GM12801 (cell line): ENCODE measurements around the gene NMB.

Experiments
- TF ChIP-seq, protein P1 (sequence below): IDR thresholded peaks from one replicate; pipeline ENCODE4 v1.5.1; 2011; ENCODE audit warnings: control low read depth; ENCODE audit not compliant: insufficient read length; ENCODE audit errors: extremely low read depth

The NMB gene

DNA sequence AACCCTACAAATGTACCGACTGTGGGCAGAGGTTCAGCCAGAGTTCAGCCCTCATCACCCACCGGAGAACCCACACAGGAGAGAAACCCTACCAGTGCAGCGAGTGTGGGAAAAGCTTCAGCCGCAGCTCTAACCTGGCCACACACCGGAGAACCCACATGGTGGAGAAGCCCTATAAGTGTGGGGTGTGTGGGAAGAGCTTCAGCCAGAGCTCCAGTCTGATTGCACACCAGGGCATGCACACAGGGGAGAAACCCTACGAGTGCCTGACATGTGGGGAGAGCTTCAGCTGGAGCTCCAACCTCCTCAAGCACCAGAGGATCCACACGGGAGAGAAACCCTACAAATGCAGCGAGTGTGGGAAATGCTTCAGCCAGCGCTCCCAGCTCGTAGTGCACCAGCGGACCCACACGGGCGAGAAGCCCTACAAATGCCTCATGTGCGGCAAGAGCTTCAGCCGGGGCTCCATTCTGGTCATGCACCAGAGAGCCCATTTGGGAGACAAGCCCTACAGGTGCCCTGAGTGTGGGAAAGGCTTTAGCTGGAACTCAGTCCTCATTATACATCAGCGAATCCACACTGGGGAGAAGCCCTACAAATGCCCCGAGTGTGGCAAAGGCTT is 36.5 kb downstream of the NMB start:
- TF ChIP-seq, protein P1, sequence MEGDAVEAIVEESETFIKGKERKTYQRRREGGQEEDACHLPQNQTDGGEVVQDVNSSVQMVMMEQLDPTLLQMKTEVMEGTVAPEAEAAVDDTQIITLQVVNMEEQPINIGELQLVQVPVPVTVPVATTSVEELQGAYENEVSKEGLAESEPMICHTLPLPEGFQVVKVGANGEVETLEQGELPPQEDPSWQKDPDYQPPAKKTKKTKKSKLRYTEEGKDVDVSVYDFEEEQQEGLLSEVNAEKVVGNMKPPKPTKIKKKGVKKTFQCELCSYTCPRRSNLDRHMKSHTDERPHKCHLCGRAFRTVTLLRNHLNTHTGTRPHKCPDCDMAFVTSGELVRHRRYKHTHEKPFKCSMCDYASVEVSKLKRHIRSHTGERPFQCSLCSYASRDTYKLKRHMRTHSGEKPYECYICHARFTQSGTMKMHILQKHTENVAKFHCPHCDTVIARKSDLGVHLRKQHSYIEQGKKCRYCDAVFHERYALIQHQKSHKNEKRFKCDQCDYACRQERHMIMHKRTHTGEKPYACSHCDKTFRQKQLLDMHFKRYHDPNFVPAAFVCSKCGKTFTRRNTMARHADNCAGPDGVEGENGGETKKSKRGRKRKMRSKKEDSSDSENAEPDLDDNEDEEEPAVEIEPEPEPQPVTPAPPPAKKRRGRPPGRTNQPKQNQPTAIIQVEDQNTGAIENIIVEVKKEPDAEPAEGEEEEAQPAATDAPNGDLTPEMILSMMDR = no peak

DNA sequence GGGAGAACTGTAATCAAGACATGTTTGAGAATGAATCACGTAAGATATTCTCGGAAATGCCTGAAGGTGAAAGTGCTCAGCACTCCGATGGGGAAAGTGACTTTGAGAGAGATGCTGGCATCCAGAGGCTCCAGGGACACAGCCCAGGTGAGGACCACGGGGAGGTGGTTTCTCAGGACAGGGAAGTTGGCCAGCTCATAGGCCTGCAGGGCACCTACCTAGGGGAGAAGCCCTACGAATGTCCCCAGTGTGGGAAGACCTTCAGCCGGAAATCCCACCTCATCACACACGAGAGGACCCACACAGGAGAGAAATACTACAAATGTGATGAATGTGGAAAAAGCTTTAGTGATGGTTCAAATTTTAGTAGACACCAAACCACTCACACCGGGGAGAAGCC is 37.4 kb downstream of the NMB start:
- TF ChIP-seq, protein P1 = no peak

DNA sequence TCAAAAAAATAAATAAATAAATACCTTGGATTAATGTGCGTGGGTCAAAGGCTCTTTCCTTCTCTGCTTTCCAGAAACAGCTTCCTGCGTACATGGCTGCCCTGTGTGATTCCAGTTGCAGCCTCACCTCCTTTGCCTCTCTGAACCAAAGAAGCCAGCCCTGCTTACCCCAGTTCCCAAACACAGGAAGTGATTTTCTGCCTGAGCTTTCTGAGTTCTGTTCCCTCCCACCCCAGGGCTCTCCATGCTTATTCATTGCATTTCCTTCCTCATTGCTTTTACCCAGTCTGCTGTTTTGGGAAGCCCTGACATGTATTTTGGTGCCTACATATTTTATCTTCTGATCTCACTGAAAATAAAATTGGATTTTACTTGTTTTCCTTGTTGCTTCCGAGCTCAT is 41.8 kb downstream of the NMB start:
- TF ChIP-seq, protein P1 = no peak

DNA sequence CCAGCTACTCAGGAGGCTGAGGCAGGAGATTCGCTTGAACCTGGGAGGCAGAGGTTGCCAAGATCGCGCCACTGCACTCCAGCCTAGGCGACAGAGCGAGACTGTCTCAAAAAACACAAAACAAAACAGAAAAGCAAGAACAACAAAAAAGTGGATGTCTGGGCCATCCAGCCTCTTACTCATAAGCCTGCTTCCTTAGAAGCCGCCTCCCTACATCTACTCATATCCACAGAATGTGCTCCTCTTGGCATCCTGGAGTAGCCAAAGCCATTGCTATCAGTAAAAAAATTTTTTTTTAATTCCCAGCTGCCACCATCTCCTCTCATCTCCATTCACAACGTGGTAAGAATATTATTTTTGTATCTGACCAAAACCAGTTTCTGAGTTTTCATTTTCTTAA is 46.4 kb downstream of the NMB start:
- TF ChIP-seq, protein P1 = no peak

DNA sequence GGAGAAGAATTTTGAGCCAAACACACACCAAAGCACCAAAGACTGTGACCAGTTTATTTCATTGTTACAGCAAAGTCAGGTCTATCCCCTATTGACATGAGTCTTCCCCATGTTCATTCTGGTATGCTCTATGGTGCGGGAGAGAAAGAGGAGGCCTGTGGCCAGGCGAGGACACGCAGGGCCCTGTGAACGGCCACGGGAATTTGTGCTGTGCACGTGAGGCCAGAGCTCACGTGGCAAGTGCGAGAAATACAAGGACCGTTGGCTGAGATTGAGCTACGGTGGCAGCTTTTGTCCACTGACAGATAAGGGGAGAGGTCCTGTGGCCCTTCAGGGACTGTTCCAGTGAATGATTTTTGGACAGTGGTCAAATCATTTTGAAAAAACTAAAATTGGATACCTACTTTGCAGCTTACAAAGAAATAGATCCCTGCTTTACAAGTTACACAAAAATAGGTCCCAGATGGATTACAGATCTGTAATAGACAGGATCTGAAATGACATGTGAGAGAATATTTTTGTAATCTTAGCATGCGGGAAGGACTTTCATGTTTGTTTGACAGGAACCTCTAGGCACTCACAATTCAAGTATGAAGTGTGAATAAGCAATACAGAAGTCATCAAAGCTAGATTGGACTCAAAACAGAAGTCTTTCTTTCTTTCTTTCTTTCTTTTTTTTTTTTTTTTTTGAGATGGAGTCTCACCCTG is 48.0 kb downstream of the NMB start:
- TF ChIP-seq, protein P1 = no peak

DNA sequence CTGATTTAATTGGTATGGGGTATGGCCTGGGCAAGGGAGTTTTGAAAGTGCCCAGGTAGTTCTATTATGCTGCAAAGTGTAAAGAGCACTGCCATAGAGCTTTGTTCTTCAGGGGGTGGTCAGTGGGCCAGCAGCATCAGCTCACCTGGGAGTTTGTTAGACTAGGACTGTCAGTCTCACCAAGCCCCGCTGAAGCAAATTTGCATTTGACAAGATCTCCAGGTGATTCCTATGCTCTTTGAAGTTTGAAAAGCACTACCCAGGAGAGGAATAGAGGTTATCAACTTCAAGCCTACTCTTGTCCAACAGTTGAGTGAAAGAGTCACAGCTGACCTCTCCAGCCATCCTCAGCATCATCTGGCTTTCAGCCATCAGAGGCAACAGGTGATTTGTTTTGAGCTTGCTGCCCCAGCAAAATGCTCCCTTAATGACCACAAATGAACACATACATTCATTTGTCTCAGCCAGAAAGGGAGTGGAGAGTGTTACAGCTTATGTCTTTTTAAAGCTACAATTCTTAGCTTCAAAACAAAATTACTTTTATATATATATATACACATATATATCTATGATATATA is 49.2 kb downstream of the NMB start:
- TF ChIP-seq, protein P1 = no peak

DNA sequence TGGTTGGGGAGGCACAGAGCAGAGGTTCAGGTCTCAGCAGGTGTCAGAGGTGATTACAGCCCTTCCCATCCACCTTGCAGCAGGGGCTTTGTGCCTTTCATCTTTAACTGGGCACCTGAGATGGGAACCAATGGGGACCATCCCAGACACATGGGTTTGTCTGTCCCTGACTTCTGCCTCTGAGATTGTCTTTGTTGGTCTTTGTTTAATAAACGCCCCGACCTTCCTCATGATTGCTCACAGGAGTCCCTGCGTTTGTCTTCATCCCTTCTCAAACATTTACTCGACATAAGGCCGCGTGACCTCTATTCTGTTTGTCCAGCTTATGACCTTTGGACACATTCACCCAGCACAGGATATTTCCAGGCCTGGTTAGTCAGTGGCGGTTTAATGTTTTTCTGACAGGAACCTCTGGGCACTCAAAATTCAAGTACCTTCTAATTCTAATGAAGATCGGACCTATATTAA is 51.3 kb downstream of the NMB start:
- TF ChIP-seq, protein P1 = no peak
